ENCODE results near the gene ERC2. TPM values are rescaled to one million over a fixed set of nuclear protein-coding genes. Genes with fewer than 3 reads are reported as not detected.

Gene ERC2
- total and polyA plus RNA-seq, 2 donors (not counting 3 experiments of a cell fraction or from before 2014, with no cell fraction given): 5.6 to 15.5 TPM

GRCh38 chr3:55585856-55586255, 882.4 kb downstream of the ERC2 start:
- dilution Hi-C loops (cut with MboI; ENCODE audit: extremely low pct_ligation_motif_present, low sequenced_read_pairs) (no loop called here), intact Hi-C loops (cut with micrococcal nuclease) (no loop called here)
- Histone ChIP-seq H3K4me3 (replicated peaks in 1 of 3; ENCODE audit: insufficient read depth in 1 of 3, low read depth in 1 of 3, low read length in 3 of 3) (no peak overlapping the region), H3K9me3 (replicated peaks; ENCODE audit: control insufficient read depth, insufficient read depth, low read length) (no peaks in the 10 kb centered on the region), H3K4me2 (ENCODE audit: insufficient read depth, low read length) (no peak overlapping the region), H3K4me1 (ENCODE audit: control insufficient read depth, extremely low read depth, insufficient read depth, low read length) (no peaks in the 10 kb centered on the region), H3K9ac (replicated peaks; ENCODE audit: extremely low read depth, insufficient read depth, low read length) (no peak overlapping the region), H3K27me3 (ENCODE audit: control insufficient read depth in 2 of 2, insufficient read depth in 2 of 2, low read length in 2 of 2) (no peaks in the 10 kb centered on the region), H3K9me1 (replicated peaks; ENCODE audit: control insufficient read depth, extremely low read depth, insufficient read depth, low read length) (no peaks in the 10 kb centered on the region), H3K36me3 (ENCODE audit: control insufficient read depth in 2 of 2, extremely low read depth in 1 of 2, insufficient read depth in 2 of 2, low read length in 2 of 2) (no peaks in the 10 kb centered on the region), H2AFZ (ENCODE audit: low read depth, low read length) (no peak overlapping the region), H3K27ac (ENCODE audit: insufficient read depth, low read depth, low read length) (no peak overlapping the region), H3K79me2 (ENCODE audit: control insufficient read depth, insufficient read depth, low read length) (no peaks in the 10 kb centered on the region), H4K20me1 (replicated peaks; ENCODE audit: control insufficient read depth, extremely low read depth, insufficient read depth, low read length) (no peaks in the 10 kb centered on the region)
- ChIA-PET POLR2A (no interaction called here), CTCF (no interaction called here)
- TF ChIP-seq EZH2 (IDR thresholded peaks at IDR 0.05; ENCODE audit: borderline replicate concordance, low read depth, low read length, severe bottlenecking) (no peak), MYC (IDR thresholded peaks at IDR 0.05; ENCODE audit: low read depth, low read length) (no peak), MAX (IDR thresholded peaks at IDR 0.05; ENCODE audit: insufficient read depth, insufficient read length) (no peak), CTCF (IDR thresholded peaks at IDR 0.05; ENCODE audit: extremely low read depth in 1 of 2, insufficient read depth in 1 of 2, low read depth in 1 of 2, low read length in 2 of 2) (no peak), GATA2 (IDR thresholded peaks at IDR 0.05; ENCODE audit: insufficient read depth, insufficient read length, low read depth, low read length) (no peak), JUN (IDR thresholded peaks at IDR 0.05; ENCODE audit: borderline replicate concordance, insufficient read depth, insufficient read length, low read depth) (no peak), POLR2AphosphoS5 (IDR thresholded peaks at IDR 0.05; ENCODE audit: insufficient read depth, low read depth, low read length) (no peak), POLR2A (IDR thresholded peaks at IDR 0.05; ENCODE audit: low read depth, low read length) (no peak), FOS (IDR thresholded peaks at IDR 0.05; ENCODE audit: borderline replicate concordance, insufficient read depth, low read length) (no peak)
- no TSS peak for BruUV-seq (replicated peaks)
- DNase-seq (ENCODE audit: low read depth, low spot score): no peak
- no peak for FAIRE-seq
